ENCODE data around the gene RNF10.
"Not testable (repeated sequence)": the region's sequence is repeated elsewhere in the genome, so short reads cannot be mapped to it uniquely, and the experiment has no call there.

RNF10 gene

GRCh38 chr12:120529641-120530417, 4.3 kb upstream of the RNF10 start:
- no peak for DNase-seq

GRCh38 chr12:120530418-120530761, 3.8 kb upstream of the RNF10 start:
- DNase-seq = not testable (repeated sequence)

- DNase-seq = no peak
Measured at GRCh38 chr12:120532701-120533238, 1.4 kb upstream of the RNF10 start.

DNA sequence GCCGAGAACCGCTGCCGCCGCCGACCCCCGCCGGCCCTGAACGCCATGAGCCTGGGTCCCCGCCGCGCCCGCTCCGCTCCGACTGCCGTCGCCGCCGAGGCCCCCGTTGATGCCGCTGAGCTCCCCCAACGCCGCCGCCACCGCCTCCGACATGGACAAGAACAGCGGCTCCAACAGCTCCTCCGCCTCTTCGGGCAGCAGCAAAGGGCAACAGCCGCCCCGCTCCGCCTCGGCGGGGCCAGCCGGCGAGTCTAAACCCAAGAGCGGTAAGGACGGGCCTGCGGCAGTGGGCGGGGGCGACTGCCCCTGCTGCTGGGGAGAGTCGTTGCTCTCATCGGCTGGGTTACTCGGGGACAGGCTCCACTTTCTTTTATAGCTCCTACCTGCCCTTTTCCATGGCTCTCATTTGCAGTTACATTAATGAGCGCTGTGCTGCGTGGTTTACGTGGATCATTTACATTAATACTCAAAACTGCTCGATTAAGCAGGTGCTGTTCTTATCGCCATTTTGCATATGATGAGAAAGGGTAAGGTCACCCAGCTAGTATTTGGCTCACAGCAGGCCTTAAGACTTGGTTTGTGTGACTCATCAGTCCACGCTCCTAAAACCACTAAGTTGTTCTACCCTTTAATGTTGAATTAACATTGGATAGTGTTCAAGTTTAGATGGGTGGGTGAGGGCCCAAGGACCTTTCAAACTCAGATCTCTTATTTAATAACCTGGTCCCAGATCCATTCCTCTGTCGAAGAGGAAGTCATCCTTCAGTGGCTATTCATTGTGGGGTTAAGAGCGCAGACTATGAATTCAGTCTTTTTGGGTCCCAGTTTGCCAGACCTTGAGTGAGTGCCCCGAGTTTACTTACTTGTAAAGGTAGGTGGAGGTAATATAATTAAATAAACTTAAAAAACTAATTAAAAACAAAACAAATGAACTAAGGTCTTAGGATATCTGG, 823 bp downstream of the RNF10 start:
- peak; percentile 58 for DNase-seq

DNA sequence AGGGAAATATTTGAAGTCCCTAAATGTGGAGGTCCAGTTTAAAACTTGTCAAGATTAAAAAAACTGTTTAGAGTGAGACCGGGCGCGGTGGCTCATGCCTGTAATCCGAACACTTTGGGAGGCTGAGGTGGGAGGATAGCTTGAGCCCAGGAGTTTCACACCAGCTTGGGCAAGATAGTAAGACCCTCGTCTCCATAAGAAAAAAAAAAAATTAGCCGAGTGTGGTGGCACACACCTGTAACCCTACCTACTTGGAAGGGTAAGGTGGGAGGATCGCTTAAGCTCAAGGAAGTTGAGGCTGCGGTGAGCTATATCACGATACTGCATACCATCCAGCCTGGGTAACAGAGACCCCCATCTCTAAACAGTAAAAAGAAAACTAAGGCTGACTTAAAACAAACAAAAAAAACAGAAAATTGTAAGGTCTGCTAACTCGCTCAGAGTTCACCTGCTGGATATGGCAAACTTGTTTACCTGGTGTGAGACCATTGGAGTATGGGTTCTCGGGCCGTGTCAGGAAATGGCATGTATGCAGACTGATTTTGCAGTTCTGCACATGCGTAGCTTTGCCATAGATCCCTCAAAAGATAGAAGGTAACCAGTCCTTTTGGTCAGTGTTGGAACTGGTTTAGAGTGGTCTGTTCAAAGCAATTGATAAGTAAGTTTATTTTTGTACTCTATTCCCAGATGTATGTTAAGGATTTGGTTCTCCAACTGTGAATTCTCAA, 2.1 kb downstream of the RNF10 start:
- peak; percentile 55 for DNase-seq

- no peak for DNase-seq
Measured at GRCh38 chr12:120537856-120538220, 3.7 kb downstream of the RNF10 start.

DNA sequence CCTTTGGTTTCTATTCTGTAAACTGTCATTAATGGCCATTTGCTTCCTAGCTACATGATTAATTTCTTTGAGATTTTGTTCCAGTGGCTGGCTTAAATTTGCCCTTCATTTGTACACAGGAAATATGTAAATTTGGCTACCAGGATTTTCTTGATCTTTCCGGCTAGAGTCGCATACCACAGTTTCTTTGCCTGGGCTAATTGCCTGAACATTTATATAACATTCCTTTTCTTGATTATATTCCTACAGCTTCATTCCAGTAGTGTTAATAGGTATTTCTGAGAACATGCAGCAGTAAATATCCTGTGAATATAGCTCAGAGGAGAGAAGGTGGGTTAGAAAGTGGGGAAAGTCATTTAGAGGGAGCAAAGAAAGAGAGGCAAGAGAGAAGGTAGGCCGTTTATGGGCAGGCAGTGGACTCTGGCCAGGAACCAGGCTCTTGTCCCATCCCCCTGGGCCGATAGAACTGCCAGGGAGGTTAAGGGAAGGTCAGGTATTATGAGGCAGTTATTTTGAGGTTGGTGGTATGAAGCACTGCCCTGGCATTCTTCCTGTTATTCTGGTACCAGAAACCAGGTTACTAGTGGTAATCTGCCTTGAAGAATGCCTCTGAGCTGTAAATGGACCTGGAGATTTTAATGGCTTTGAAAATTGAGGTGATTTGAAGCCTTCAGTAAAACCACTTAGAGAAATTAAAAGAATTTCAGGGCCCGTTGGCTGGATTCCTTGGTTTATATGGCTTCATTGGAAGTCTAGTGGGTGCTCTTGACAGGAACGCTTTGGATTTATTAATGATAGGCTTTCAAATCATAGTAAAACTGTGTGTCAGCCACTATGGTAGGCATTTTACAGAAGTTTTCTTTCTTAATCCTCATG, 4.4 kb downstream of the RNF10 start:
- DNase-seq = peak; percentile 26

DNA sequence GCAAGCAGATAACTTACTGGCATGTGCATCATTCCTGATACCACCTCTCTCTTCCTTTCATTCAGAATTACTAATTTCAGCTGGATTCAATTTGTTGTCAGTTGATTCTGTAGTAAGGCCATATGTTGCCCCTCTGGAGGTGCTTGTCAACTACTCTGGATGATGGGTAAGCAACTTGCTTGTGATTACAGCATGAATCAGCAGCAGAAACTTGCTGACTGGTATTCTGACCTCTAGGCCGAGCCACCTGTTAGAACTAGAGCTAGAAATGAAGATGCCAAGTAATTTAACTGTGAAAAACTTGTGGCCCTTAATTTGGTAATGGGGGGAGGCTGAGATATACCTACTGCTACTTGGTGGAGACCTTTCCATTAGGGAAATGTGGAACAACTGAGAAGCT, 5.1 kb downstream of the RNF10 start:
- peak; percentile 69 for DNase-seq

GRCh38 chr12:120540445-120540844, 6.3 kb downstream of the RNF10 start:
- peak; percentile 42 for DNase-seq

GRCh38 chr12:120542166-120542565, 8.0 kb downstream of the RNF10 start:
- no peak for DNase-seq

DNA sequence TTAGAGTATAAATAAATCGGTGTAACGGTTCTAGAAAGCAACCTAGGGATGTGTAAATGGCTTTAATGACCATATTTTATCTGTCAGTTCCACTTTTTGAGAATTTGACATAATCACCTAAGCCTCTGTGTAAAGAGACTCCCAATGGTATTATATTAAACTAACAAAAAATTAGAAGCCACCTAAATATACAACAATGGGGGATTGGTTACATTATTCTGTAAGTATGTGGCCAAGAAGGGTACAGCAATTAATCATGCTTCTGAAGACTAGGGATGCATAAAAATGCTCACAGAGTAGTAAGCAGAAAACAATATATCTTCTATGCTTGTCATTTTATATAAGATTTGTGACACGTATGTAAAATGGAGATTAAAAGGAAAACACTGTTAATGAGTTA, 10.5 kb downstream of the RNF10 start:
- DNase-seq = no peak

DNA sequence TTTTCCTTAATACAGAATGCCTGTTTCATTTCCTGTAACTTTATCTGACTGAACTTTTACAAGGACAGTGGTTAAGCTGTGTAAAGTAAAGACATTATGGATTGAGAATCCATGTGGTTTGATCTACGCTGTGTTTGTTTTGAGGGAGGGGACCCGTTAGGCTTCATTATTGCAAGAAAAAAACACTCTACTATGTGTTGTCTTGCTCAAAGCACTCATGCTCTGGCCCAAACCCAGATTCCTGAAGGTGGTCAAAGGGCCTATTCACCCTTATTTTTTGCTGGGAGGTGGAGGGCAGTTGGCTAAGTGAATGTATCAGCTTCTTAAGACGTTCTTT, 11.9 kb downstream of the RNF10 start:
- no peak for DNase-seq

DNA sequence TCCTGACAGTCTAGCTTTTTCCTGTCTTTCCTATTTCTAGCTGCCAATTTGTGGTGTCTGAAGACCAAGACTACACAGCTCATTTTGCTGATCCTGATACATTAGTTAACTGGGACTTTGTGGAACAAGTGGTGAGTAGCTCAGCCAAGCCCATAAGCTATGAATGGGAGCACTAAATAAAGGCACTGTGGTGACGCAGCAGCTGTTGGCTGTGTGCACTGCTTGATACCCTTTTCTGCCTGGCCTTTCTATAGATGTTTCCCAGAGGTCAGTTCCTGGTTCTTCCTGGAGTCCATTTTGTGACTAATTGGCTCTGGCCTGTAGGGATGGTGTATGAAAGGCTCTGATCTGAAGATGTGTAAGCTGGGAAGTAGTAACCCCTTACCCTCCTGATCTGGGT, 20.5 kb downstream of the RNF10 start:
- DNase-seq = no peak

DNA sequence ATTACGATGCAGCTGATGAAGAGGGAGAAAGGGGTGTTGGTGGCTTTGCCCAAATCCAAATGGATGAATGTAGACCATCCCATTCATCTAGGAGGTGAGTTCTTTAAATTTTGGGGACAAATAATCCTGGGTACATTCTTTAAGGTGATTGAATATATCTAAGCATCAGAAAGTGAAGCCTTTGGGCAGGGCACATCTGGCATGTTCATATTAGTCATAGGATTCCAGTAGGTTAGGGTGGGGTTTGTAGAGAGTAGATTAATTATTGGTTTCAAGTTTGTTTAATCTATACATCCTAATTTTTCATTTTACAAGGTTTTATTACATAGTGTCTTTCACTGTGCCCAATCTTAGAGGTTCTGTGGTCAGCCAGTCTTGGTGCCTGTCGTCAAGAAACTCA, 23.4 kb downstream of the RNF10 start:
- no peak for DNase-seq

DNA sequence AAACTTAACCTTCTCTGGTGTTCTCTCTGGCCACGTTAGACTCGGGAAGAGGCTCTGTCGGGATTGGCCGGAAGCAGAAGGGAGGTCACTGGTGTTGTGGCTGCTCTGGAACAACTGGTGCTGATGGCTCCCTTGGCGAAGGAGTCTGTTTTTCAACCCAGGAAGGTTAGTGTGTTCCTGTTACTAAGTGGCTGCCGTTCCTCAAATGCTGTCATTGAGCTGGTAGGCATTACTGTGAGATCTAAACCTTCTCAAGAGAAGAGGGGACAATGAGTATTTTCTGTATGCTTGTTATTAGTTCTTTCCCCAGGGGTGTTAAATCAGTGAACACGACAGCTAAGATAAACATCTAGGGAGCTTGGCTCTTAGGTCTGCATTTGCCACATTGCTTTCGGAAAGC, 28.8 kb downstream of the RNF10 start:
- no peak for DNase-seq

GRCh38 chr12:120563495-120563894, 29.3 kb downstream of the RNF10 start:
- no peak for DNase-seq

DNA sequence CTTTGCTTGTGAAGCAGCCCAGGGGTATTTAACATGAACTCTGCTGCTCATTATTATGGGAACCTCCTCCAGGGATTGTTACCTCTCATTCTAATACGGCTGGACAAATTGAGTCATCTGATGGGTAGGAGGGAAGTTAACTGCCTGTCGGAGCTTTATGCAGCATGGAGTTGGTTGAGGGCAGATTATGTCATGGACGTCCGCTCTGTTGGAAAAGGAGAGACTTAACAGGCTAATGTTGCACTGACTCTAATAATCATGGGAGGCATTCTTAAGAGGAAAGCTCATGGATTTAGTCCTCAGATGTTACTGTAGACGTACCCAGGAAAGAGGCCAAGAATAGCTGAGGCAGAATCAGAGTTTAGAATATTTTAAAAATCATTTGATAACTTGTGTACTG, 37.1 kb downstream of the RNF10 start:
- no peak for DNase-seq

GRCh38 chr12:120573560-120573959, 39.4 kb downstream of the RNF10 start:
- DNase-seq = no peak

- no peak for DNase-seq
Measured at GRCh38 chr12:120574106-120574505, 40.0 kb downstream of the RNF10 start.

DNA sequence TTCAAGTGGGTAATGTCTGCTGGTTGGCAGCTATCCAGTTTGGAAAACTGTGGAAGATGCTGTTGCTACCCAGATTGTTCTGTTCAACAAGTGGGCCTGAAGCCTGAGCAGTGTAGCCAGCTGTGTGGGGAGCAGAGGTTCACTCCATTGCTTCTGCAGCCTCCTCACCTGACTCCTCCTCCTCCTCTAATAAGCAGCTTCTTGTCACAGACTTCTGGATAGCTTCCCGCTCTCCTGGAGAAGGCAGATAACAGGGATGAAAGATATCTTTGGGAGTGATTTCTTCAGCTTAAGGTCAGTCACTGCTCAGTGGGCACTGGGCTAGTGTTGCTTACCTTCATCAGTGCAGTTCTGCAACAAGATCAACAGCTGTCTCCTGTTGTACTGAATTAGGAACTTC, 45.0 kb downstream of the RNF10 start:
- DNase-seq = no peak

- peak; percentile 98 for DNase-seq
Measured at GRCh38 chr12:120580787-120581723, 46.9 kb downstream of the RNF10 start, which contains the start of gene POP5. Gene POP5, minus strand, starts transcription at chr12:120581402. Its CDS starts 40 bp downstream, at chr12:120581362.
